ENCODE measurements around the gene CASP10.

DNA sequence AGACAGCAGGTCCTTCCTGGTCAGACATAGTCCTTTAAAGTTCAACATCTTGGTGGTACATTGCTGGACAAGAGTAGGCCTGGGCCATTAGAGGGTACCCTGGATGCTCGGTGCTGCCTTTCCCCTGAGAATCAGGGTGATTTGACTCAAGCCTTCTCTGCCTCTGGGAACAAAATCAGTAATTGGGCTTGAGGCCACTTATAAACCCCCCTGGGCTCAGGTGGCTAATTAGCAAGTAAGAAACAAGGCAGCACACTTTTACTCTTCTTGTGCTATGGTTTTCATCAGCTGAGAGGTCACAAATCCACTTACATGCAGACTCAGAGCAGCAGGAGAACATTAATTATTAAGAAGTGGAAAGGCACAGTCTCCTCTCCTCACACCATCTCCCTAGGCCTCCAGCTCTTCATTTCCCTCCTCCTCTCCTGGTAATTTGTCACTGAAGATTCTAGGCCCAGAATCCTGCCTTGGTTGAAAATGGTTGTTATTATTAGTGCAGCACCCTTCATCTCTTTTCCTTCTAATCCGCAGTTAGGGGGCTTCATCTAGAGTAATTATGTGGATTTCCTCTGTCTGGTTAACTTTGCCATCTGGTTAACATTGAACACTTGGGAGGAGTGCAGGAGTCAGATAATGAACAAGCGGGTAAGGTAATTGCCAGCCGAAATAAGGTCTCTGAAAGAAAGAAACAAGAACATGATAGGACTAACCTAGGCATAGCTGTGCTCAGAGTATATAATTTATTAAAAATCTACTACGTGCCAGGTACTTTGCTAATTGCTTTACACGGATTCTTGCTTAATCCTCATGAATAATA, 29.7 kb upstream of the CASP10 start:
- TF ChIP-seq, protein P1, sequence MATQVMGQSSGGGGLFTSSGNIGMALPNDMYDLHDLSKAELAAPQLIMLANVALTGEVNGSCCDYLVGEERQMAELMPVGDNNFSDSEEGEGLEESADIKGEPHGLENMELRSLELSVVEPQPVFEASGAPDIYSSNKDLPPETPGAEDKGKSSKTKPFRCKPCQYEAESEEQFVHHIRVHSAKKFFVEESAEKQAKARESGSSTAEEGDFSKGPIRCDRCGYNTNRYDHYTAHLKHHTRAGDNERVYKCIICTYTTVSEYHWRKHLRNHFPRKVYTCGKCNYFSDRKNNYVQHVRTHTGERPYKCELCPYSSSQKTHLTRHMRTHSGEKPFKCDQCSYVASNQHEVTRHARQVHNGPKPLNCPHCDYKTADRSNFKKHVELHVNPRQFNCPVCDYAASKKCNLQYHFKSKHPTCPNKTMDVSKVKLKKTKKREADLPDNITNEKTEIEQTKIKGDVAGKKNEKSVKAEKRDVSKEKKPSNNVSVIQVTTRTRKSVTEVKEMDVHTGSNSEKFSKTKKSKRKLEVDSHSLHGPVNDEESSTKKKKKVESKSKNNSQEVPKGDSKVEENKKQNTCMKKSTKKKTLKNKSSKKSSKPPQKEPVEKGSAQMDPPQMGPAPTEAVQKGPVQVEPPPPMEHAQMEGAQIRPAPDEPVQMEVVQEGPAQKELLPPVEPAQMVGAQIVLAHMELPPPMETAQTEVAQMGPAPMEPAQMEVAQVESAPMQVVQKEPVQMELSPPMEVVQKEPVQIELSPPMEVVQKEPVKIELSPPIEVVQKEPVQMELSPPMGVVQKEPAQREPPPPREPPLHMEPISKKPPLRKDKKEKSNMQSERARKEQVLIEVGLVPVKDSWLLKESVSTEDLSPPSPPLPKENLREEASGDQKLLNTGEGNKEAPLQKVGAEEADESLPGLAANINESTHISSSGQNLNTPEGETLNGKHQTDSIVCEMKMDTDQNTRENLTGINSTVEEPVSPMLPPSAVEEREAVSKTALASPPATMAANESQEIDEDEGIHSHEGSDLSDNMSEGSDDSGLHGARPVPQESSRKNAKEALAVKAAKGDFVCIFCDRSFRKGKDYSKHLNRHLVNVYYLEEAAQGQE (IDR thresholded peaks at IDR 0.05; ENCODE audit: low read depth, low read length) = no peak
- TF ChIP-seq EP300 (IDR thresholded peaks at IDR 0.05; ENCODE audit: borderline replicate concordance in 1 of 2, low read depth in 1 of 2, low read length in 1 of 2) (no peak), PBX3 (IDR thresholded peaks at IDR 0.05) (no peak), NFIC (IDR thresholded peaks at IDR 0.05; ENCODE audit: borderline replicate concordance) (no peak)
- TF ChIP-seq, protein P2, sequence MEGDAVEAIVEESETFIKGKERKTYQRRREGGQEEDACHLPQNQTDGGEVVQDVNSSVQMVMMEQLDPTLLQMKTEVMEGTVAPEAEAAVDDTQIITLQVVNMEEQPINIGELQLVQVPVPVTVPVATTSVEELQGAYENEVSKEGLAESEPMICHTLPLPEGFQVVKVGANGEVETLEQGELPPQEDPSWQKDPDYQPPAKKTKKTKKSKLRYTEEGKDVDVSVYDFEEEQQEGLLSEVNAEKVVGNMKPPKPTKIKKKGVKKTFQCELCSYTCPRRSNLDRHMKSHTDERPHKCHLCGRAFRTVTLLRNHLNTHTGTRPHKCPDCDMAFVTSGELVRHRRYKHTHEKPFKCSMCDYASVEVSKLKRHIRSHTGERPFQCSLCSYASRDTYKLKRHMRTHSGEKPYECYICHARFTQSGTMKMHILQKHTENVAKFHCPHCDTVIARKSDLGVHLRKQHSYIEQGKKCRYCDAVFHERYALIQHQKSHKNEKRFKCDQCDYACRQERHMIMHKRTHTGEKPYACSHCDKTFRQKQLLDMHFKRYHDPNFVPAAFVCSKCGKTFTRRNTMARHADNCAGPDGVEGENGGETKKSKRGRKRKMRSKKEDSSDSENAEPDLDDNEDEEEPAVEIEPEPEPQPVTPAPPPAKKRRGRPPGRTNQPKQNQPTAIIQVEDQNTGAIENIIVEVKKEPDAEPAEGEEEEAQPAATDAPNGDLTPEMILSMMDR (IDR thresholded peaks at IDR 0.05) = no peak

Data from SK-N-SH (cell line).